Measurements from ENCODE around the gene ZNF845.
A peak's percentile ranks its signal among the peaks of the same experiment; 100 is the strongest.
"Not testable (repeated sequence)": the region's sequence is repeated elsewhere in the genome, so short reads cannot be mapped to it uniquely, and the experiment has no call there.

The ZNF845 gene

DNA sequence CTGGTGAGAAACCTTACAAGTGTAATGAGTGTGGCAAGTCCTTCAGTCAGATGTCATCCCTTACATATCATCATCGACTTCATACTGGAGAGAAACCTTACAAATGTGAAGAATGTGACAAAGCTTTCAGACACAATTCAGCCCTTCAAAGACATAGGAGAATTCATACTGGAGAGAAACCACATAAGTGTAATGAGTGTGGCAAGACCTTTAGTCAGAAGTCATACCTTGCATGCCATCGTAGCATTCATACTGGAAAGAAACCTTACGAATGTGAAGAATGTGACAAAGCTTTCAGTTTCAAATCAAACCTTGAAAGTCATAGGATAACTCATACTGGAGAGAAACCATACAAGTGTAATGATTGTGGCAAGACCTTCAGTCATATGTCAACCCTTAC is 47.8 kb downstream of the ZNF845 start:
- DNase-seq (ENCODE audit: low read depth), result no peak

DNA sequence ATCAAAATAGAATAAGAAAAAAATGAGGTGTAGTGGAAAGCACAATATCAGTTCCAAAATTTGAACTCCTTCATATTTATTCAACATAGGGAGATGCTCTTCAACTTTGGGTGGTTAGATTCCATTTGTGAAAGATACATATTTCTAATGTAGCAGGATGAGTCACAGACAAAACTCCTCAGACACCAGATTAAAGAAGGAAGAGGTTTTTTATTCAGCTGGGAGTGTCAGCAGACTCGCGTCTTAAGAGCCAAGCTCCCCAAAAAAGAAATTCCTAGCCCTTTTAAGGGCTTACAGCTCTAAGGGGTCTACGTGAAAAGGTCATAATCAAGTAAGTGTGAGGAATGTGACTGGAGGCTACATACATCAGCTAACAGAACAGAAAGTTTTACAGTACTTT is 54.6 kb downstream of the ZNF845 start:
- no peak for DNase-seq (ENCODE audit: low read depth)

DNA sequence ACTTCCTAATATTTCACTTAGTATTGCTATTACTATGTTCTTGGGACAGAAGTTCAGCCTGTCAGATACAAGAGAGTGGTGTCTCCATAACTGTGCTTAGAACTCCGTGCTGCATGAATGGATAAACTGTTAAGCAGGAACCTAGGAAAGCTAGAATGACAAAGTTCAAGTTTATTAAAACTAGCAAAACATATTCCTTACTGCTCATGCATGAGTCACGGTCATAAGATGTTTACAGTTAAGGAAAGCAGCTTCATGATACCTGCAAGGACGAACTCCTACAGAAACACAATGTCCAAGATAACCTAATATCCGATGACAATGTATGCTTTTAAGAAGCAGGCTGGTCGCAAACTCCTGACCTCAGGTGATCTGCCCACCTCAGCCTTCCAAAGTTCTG is 55.4 kb downstream of the ZNF845 start:
- DNase-seq (ENCODE audit: low read depth), result no peak

DNA sequence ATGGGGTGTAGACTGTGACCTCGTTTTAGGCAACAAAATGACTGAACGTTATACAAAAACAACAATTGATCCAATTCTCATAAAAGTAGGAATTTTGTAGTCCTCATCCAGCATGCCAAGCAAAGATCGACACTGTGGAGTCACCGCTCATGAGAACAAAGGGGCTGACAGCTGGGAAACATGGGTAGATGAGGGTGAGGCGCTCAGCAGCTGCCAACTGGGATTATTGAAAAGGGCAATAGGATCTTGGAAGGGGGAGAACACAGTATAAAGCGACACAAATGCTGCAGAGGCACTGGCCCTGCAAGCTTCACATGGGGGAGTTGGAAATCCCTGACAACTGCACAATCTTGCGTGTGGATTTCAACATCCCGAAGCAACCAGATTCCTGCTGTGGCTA is 56.0 kb downstream of the ZNF845 start:
- no peak for DNase-seq (ENCODE audit: low read depth)

DNA sequence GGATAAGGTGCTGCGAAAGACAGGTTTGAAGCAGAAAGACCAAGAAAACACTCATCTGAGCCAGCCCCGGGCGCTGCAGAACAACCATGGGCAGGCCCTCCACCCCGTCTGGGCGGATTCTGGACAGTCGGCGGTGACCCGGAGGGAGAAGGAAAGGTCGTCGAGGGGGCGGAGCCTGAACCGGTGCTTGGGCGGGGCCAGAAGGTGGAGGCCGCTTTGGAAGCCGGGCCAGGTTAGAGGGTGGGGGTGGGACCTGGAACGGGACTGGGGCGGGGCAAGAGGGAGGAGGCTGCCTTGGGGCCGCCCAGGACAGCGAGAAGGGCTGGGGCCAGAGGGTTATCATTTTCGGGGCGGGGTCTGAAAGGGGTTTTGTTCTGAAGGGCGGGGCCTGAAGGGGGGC is 56.4 kb downstream of the ZNF845 start:
- DNase-seq (ENCODE audit: low read depth), result no peak

DNA sequence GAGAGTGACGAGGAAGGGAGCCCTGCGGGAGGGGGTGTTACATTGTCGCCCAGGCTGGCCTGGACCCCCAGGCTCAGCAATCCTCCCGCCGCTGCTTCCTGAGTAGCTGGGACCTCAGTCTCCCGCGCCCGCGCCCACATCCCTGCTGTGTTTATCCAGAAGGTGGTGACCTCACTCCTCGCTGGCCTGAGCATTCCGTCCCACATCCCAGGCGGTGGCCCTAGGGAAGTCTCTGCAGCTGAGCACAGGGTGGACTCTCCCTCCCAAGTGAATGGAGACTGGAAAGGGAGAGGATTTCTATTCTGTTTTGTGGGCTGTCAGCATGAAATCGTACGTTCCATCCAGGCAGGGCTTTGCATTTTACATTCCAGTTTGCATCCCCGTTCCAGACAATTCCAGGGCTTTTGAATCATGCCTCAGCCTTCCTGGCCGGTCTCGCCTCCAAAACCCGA is 61.0 kb downstream of the ZNF845 start:
- DNase-seq (ENCODE audit: low read depth), result no peak

DNA sequence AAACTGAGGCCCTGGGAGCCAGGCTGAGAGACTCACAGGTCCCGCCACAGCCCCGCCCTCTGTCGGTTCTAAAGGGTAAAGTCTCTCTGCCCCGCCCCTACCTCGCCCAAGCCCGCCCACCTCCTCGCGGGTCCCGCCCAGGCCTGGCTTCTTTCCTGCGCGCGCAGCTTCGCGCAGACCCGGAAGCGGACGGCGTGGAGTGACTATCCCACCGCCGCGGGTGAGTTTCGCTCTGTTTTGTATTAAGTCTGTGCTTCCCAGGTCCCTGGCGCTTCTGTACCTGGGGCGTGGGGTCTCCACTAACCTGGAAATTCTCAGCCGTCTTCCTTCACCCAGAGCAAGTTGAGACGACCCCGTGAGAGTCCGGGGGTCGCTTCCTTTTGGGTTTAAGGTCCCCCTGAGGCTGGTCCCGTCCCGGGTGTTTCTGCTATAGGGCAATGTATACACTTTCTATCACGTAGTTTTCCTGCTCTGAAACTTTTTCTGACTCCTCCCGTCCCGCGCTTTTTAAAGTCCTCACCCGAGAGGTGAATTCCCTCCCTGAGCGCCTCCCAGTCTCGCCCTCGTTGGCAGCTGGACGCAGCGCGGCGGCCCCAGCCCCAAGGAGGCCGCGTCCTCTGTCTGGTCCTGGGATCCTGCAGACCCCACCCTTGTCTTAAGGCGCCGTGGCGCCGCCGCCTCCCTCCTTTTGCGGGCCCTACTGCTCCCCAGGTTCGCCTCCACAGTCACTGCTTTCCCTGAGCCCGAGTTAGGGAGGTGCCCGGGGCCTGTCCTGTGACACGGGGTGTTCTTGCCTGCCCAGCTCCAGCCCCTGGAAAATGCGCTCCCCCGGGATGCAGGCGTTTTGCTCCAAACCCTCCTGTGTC is 61.7 kb downstream of the ZNF845 start, which contains the start of gene ZNF765:
TSS of gene ZNF765 (plus strand) at position 176 of the 866 bp plus-strand sequence. CDS start 2,867 bp downstream, outside the sequence.
- peak; percentile 98 for DNase-seq (ENCODE audit: low read depth)

DNA sequence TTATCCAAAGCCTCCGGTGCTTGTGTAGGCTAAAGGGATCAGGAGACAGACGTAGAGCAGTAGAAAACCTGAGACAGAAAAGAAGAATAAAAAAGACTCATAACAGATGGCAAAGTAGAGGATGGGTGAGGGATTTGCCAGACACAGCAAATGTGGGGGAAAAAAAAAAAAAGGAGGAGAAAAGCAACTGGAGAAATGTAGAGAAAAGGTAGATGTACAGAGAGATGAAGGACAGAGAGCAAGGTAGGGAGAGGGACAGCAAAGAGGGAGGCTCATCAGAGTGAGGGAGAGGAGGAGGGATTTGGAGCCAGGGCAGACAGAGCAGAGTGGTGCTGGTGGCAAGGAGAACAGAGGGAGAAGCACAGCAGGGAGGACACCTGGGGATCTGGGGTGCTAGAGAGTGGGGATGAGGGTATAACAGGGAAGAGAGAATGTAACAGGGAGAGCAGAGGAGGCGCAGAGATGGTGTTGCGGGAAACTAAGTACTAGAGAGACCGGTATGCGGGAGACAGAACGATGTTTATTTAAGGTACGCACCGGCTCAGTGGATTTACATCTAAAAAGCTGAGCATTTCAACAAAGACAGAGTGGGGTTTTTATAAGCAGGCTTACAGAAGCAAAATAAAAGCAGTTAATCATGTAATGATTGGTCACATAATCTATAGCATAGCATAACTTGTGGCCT is 62.4 kb downstream of the ZNF845 start:
- DNase-seq (ENCODE audit: low read depth), result not testable (repeated sequence)

DNA sequence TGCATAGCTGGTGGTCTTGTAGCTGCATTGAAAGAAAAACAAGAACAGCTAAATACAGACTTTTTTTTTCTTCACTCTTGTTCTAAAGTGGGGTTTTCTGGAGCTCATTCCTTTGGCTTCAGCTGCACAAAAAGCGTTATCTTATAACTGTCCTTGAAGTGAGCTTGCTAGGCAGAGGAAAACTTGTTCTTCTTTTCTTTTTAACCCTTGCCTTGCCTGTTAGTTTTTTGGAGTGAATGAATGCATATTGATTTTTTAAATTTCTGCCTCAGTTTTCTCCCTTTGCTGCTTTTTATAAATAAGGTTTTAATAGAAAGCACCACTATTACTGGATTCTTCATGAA is 62.9 kb downstream of the ZNF845 start:
- no peak for DNase-seq (ENCODE audit: low read depth)

DNA sequence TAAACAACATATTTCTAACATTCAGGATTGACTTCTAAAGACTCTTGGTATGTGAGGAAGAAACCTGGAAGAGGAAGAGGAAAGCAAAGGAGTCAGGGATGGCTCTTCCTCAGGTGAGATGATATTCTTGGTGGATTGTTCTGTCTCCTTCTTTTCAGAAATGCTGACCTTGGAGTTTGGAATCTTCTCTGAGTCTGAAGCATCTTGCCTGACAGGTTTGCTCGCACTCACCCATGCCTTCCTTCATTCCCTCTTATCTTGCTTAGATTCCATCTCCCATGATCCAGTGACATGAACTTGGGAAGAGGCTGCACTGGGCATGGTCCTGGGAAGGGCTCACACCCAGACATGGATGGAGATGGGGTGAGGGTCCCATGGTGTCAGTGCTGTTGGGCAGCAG is 64.4 kb downstream of the ZNF845 start:
- not testable (repeated sequence) for DNase-seq (ENCODE audit: low read depth)

Data from stimulated activated CD8-positive, alpha-beta memory T cell treated with anti-CD3 and anti-CD28 coated beads, Interleukin-7, amount 100 ng/mL, for 24 hours (primary cell).